Cardiac muscle cell (in vitro differentiated cells and primary cell): ENCODE data around the gene SKIL. TPM values are rescaled to one million over a fixed set of nuclear protein-coding genes. Genes with fewer than 3 reads are reported as not detected.
A peak's percentile ranks its signal among the peaks of the same experiment; 100 is the strongest.

Experiments
- DNase-seq, 2 donors: peaks; one replicate each; pipeline versions ENCODE4 v3.0.0 to v3.0.0-alpha.2; 2010 to 2017; ENCODE audit warnings: low read depth in 1 of 2, low spot score in 1 of 2
- H3K27ac ChIP-seq: fragments of 200-600 bp; sonication (generic); 2 replicates; pipeline ENCODE4 v1.5.1; 2016
- H3K27me3 ChIP-seq: fragments of 200-600 bp; sonication (generic); 2 replicates; pipeline ENCODE4 v1.6.0; 2016; ENCODE audit warnings: control low read depth
- H3K36me3 ChIP-seq: fragments of 200-600 bp; sonication (generic); 2 replicates; pipeline ENCODE4 v1.5.1; 2016; ENCODE audit warnings: control low read depth
- H3K4me1 ChIP-seq: fragments of 200-600 bp; sonication (generic); 2 replicates; pipeline ENCODE4 v1.8.1; 2017; ENCODE audit warnings: low read depth, mild to moderate bottlenecking, mixed run types
- H3K4me3 ChIP-seq: fragments of 200-600 bp; sonication (generic); 2 replicates; pipeline ENCODE4 v1.5.1; 2016; ENCODE audit warnings: mild to moderate bottlenecking
- H3K9me3 ChIP-seq: fragments of 200-600 bp; sonication (generic); 2 replicates; pipeline ENCODE4 v1.5.1; 2017; ENCODE audit warnings: low read depth, mild to moderate bottlenecking, control low read depth
- polyA plus RNA-seq: library from polyadenylated mRNA; unstranded; fragments of >200 nt; fragmentation: Nextera tagmentation; extraction: Ambion mirVana; gene quantifications from 2 replicates; pipeline ENCODE4 v1.2.1, GENCODE V29; 2016
- total RNA-seq: library from RNA; depleted of rRNA; stranded (reverse); fragments of >200 nt; gene quantifications from 2 replicates; pipeline ENCODE4 v1.2.3, GENCODE V29; 2016
- TF ChIP-seq, protein P1 (sequence below): IDR thresholded peaks from 2 replicates; pipeline ENCODE4 v1.5.1; 2012; ENCODE audit warnings: low read depth, mild to moderate bottlenecking, low read length

Gene SKIL
- total and polyA plus RNA-seq, 2 experiments from 2014 or later = 11.9 to 42.8 TPM

DNA sequence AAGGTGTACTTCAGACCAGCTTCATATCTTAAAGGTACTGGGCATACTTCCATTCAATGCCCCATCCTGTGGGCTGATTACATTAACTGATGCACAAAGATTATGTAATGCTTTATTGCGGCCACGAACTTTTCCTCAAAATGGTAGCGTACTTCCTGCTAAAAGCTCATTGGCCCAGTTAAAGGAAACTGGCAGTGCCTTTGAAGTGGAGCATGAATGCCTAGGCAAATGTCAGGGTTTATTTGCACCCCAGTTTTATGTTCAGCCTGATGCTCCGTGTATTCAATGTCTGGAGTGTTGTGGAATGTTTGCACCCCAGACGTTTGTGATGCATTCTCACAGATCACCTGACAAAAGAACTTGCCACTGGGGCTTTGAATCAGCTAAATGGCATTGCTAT, 3.4 kb downstream of the SKIL start:
- no peak overlapping the region for H3K4me3 ChIP-seq
- H3K4me1 ChIP-seq = peaks cover 12% of the 10 kb centered on the region
- no peaks in the 10 kb centered on the region for H3K27me3 ChIP-seq
- TF ChIP-seq, protein P1, sequence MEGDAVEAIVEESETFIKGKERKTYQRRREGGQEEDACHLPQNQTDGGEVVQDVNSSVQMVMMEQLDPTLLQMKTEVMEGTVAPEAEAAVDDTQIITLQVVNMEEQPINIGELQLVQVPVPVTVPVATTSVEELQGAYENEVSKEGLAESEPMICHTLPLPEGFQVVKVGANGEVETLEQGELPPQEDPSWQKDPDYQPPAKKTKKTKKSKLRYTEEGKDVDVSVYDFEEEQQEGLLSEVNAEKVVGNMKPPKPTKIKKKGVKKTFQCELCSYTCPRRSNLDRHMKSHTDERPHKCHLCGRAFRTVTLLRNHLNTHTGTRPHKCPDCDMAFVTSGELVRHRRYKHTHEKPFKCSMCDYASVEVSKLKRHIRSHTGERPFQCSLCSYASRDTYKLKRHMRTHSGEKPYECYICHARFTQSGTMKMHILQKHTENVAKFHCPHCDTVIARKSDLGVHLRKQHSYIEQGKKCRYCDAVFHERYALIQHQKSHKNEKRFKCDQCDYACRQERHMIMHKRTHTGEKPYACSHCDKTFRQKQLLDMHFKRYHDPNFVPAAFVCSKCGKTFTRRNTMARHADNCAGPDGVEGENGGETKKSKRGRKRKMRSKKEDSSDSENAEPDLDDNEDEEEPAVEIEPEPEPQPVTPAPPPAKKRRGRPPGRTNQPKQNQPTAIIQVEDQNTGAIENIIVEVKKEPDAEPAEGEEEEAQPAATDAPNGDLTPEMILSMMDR = no peak
- peaks cover 10% of the 10 kb centered on the region for H3K36me3 ChIP-seq
- no peak overlapping the region for H3K27ac ChIP-seq
- no peaks in the 10 kb centered on the region for H3K9me3 ChIP-seq
- DNase-seq = peak in 1 of 2 donors; percentile 26

DNA sequence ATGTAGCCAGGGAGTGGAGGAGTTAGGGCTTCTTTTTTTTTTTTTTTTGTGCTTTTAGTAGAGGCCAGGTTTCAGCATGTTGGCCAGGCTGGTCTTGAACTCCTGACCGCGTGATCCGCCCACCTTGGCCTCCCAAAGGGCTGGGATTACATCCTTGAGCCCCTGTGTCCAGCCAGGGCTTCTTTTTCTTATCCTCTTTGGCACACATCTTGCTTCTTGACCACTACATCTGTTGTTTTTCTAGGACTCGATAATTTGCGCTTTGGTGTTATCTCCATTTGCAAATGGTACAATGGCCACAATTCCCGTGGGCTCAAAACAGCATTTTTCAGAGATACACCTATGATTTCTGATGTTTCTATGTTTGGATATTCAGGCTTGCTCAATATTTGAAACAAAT, 4.2 kb downstream of the SKIL start:
- no peaks in the 10 kb centered on the region for H3K9me3 ChIP-seq
- peaks cover 8% of the 10 kb centered on the region for H3K4me1 ChIP-seq
- TF ChIP-seq, protein P1 = no peak
- H3K27ac ChIP-seq = no peak overlapping the region
- H3K27me3 ChIP-seq = no peaks in the 10 kb centered on the region
- peaks cover 10% of the 10 kb centered on the region for H3K36me3 ChIP-seq
- no peak overlapping the region for H3K4me3 ChIP-seq
- peak in 1 of 2 donors; percentile 44 for DNase-seq

DNA sequence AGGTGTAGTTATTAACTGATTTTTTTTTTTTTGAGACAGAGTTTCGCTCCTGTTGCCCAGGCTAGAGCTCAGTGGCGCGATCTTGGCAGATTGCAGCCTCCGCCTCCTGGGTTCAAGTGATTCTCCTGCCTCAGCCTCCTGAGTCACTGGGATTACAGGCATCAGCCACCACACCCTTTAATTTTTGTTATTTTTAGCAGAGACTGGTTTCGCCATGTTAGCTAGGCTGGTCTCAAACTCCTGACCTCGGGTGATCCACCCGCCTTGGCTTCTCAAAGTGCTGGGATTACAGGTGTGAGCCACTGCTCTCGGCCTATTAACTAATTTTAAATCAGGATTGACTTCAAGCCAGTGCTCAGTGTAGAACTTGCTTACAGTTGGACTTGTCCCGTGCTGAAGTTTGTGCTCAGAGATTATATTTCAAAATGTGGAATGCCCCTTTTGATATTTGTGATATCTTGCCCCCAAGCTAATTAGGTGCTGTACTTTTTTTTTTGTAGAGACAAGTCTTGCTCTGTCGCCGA, 6.0 kb downstream of the SKIL start:
- no peaks in the 10 kb centered on the region for H3K9me3 ChIP-seq
- peaks cover 15% of the 10 kb centered on the region for H3K36me3 ChIP-seq
- H3K4me3 ChIP-seq = no peak overlapping the region
- no peaks in the 10 kb centered on the region for H3K27me3 ChIP-seq
- TF ChIP-seq, protein P1 = no peak
- H3K4me1 ChIP-seq = peaks cover 8% of the 10 kb centered on the region
- no peak overlapping the region for H3K27ac ChIP-seq
- no peak for DNase-seq

DNA sequence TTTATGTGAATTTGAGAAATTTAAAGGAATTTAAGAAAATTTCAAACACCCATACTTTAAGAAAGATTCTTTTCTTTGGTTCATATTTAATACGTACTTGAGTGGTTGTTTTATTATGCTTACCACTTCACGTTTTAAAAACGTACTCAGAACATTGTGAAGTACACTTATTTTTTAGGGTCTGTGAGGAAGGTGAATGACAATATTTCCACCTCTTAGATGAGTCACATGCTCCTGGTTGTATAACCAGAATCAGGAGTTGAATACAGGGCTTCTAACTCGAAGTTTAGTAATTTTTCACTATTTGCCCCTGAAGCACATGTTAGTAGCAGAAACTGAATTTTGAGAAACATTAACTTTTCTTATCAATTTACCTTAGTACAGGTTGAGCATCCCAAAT, 7.5 kb downstream of the SKIL start:
- H3K9me3 ChIP-seq = no peaks in the 10 kb centered on the region
- DNase-seq = no peak
- no peak overlapping the region for H3K4me3 ChIP-seq
- TF ChIP-seq, protein P1 = no peak
- no peak overlapping the region for H3K27ac ChIP-seq
- peaks cover 8% of the 10 kb centered on the region for H3K4me1 ChIP-seq
- no peaks in the 10 kb centered on the region for H3K27me3 ChIP-seq
- peaks cover 15% of the 10 kb centered on the region for H3K36me3 ChIP-seq

DNA sequence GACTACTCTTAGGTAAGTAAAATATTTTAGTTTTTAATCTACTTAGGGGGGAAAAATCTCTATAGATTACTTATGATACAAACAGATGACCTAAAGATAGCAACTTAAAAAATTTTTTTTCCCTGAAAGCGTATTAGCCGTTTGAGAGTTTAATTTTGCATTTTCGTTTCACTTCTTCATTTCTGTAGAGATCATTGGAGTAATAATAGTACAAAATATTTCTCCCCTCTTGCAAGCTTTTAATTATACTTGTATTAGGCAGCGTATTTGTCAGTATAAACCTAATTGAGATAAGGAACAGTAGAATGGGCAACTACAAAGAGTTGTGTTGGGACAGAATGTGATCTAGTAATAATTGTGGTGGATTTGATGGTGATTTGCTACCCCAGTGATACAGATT, 10.3 kb downstream of the SKIL start:
- no peaks in the 10 kb centered on the region for H3K4me1 ChIP-seq
- H3K36me3 ChIP-seq = peaks cover 11% of the 10 kb centered on the region
- H3K4me3 ChIP-seq = no peak overlapping the region
- DNase-seq = no peak
- H3K9me3 ChIP-seq = no peaks in the 10 kb centered on the region
- no peak overlapping the region for H3K27ac ChIP-seq
- H3K27me3 ChIP-seq = no peaks in the 10 kb centered on the region
- TF ChIP-seq, protein P1 = no peak

DNA sequence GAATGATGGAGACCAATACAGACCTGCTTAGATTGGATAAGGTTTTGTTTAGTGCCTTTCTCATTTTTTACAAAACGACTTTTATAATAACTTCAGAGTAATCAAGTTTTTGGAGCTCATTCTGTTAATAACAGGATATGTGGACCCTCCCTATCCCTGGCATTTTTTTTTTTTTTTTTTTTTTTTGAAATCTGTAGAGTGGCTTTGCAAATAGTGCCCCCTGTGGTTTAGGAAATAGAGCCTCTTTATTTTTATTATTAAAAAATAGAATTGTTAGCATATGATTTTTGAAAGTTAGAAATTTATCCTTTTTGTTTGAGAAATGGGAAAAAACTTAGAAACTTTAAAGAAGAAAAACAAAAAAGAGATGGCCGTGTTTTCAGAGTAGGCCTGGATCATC, 11.4 kb downstream of the SKIL start:
- peaks cover 11% of the 10 kb centered on the region for H3K36me3 ChIP-seq
- no peaks in the 10 kb centered on the region for H3K27me3 ChIP-seq
- peak in 1 of 2 donors; percentile 18 for DNase-seq
- H3K9me3 ChIP-seq = no peaks in the 10 kb centered on the region
- H3K4me3 ChIP-seq = no peak overlapping the region
- no peaks in the 10 kb centered on the region for H3K4me1 ChIP-seq
- TF ChIP-seq, protein P1 = peak; percentile 45
- H3K27ac ChIP-seq = no peak overlapping the region
